Hepatocyte (in vitro differentiated cells): ENCODE measurements around the gene PLXNA3. TPM values are rescaled to one million over a fixed set of nuclear protein-coding genes. Genes with fewer than 3 reads are reported as not detected.

Source experiments
- DNase-seq: peaks from one replicate; pipeline ENCODE4 v3.0.0-alpha.2; 2016; ENCODE audit warnings: low spot score
- H2AFZ ChIP-seq: fragments of 200-600 bp; sonication (generic); 2 replicates; pipeline ENCODE4 v1.6.0; 2016; ENCODE audit warnings: antibody characterized with exemption, mild to moderate bottlenecking
- H3K27ac ChIP-seq: fragments of 200-600 bp; sonication (generic); 2 replicates; pipeline ENCODE4 v1.5.1; 2016; ENCODE audit warnings: mild to moderate bottlenecking
- H3K27me3 ChIP-seq: fragments of 200-600 bp; sonication (generic); 2 replicates; pipeline ENCODE4 v1.6.1; 2016
- H3K36me3 ChIP-seq: fragments of 200-600 bp; sonication (generic); replicated peaks from 2 replicates; pipeline ENCODE4 v1.5.1; 2016; ENCODE audit warnings: low read depth; ENCODE audit not compliant: insufficient read depth
- H3K4me1 ChIP-seq: fragments of 200-600 bp; sonication (generic); 2 replicates; pipeline ENCODE4 v1.5.1; 2016; ENCODE audit warnings: mild to moderate bottlenecking, moderate library complexity; ENCODE audit not compliant: insufficient read depth
- H3K4me2 ChIP-seq: fragments of 200-600 bp; sonication (generic); 2 replicates; pipeline ENCODE4 v1.6.0; 2016
- H3K4me3 ChIP-seq: fragments of 200-600 bp; sonication (generic); 2 replicates; pipeline ENCODE4 v1.5.1; 2016; ENCODE audit warnings: mild to moderate bottlenecking
- H3K79me2 ChIP-seq: fragments of 200-600 bp; sonication (generic); 2 replicates; pipeline ENCODE4 v1.6.0; 2017; ENCODE audit warnings: mild to moderate bottlenecking
- H3K9me2 ChIP-seq: fragments of 200-600 bp; sonication (generic); replicated peaks from 2 replicates; pipeline ENCODE4 v1.6.0; 2017; ENCODE audit warnings: mild to moderate bottlenecking; ENCODE audit not compliant: insufficient read depth
- H3K9me3 ChIP-seq: fragments of 200-600 bp; sonication (generic); 2 replicates; pipeline ENCODE4 v1.5.1; 2016; ENCODE audit warnings: low read depth, mild to moderate bottlenecking
- H4K20me1 ChIP-seq: fragments of 200-600 bp; sonication (generic); 2 replicates; pipeline ENCODE4 v1.6.0; 2016; ENCODE audit warnings: mild to moderate bottlenecking; ENCODE audit not compliant: insufficient read depth, poor library complexity, severe bottlenecking
- EZH2 ChIP-seq: fragments of 200-600 bp; sonication (generic); IDR thresholded peaks from 2 replicates; pipeline ENCODE4 v1.6.1; 2016; ENCODE audit warnings: antibody characterized with exemption, mild to moderate bottlenecking, borderline replicate concordance
- EZH2phosphoT487 ChIP-seq: fragments of 200-600 bp; sonication (generic); IDR thresholded peaks from one replicate; pipeline ENCODE4 v1.6.1; 2018; ENCODE audit warnings: antibody characterized with exemption, mild to moderate bottlenecking, low read depth, moderate library complexity; ENCODE audit not compliant: unreplicated experiment, severe bottlenecking
- WGBS: methylation state at CpG from one replicate; pipeline ENCODE4 v1.1.6; 2016; ENCODE audit warnings: low lambda C conversion rate; ENCODE audit errors: missing lambda C conversion rate; 5-methylcytosine and 5-hydroxymethylcytosine counted together
- polyA plus RNA-seq: library from polyadenylated mRNA; unstranded; fragments of >200 nt; fragmentation: Nextera tagmentation; extraction: Ambion mirVana; gene quantifications from 2 replicates; pipeline ENCODE4 v1.2.1, GENCODE V29; 2016
- total RNA-seq: library from RNA; depleted of rRNA; stranded (reverse); fragments of >200 nt; gene quantifications from 2 replicates; pipeline ENCODE4 v1.2.3, GENCODE V29; 2014
- TF ChIP-seq, protein P1 (sequence below): fragments of 200-600 bp; sonication (generic); IDR thresholded peaks from 2 replicates; pipeline ENCODE4 v1.5.1; 2016; ENCODE audit warnings: antibody characterized with exemption, mild to moderate bottlenecking; ENCODE audit not compliant: poor library complexity

PLXNA3 gene
- total and polyA plus RNA-seq, 2 experiments from 2014 or later: 14.1 to 28.7 TPM

GRCh38 chrX:154441984-154442707, 15.9 kb upstream of the PLXNA3 start:
- H3K36me3 ChIP-seq: no peaks in the 10 kb centered on the region
- peaks cover 3% of the 10 kb centered on the region for H4K20me1 ChIP-seq
- H3K4me1 ChIP-seq: no peaks in the 10 kb centered on the region
- TF ChIP-seq EZH2 (no peak), EZH2phosphoT487 (no peak)
- TF ChIP-seq, protein P1, sequence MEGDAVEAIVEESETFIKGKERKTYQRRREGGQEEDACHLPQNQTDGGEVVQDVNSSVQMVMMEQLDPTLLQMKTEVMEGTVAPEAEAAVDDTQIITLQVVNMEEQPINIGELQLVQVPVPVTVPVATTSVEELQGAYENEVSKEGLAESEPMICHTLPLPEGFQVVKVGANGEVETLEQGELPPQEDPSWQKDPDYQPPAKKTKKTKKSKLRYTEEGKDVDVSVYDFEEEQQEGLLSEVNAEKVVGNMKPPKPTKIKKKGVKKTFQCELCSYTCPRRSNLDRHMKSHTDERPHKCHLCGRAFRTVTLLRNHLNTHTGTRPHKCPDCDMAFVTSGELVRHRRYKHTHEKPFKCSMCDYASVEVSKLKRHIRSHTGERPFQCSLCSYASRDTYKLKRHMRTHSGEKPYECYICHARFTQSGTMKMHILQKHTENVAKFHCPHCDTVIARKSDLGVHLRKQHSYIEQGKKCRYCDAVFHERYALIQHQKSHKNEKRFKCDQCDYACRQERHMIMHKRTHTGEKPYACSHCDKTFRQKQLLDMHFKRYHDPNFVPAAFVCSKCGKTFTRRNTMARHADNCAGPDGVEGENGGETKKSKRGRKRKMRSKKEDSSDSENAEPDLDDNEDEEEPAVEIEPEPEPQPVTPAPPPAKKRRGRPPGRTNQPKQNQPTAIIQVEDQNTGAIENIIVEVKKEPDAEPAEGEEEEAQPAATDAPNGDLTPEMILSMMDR: no peak
- H3K79me2 ChIP-seq: peaks cover 40% of the 10 kb centered on the region
- no peak overlapping the region for H3K4me2 ChIP-seq
- H3K27me3 ChIP-seq: no peaks in the 10 kb centered on the region
- H3K9me2 ChIP-seq: no peaks in the 10 kb centered on the region
- H3K9me3 ChIP-seq: no peaks in the 10 kb centered on the region
- no peak overlapping the region for H2AFZ ChIP-seq
- WGBS: 84% methylated on average over 21 of the region's 21 CpGs
- H3K4me3 ChIP-seq: no peak overlapping the region
- H3K27ac ChIP-seq: no peak overlapping the region
- DNase-seq: no peak

GRCh38 chrX:154443479-154443910, 14.6 kb upstream of the PLXNA3 start:
- Histone ChIP-seq H3K4me2 (peak overlapping the region; percentile 87), H4K20me1 (peaks cover 3% of the 10 kb centered on the region), H2AFZ (no peak overlapping the region), H3K9me3 (no peaks in the 10 kb centered on the region), H3K4me3 (no peak overlapping the region), H3K4me1 (no peaks in the 10 kb centered on the region), H3K79me2 (peaks cover 27% of the 10 kb centered on the region), H3K27me3 (no peaks in the 10 kb centered on the region), H3K36me3 (no peaks in the 10 kb centered on the region), H3K27ac (peak overlapping the region; percentile 88), H3K9me2 (no peaks in the 10 kb centered on the region)
- WGBS: 56% methylated on average over 7 of the region's 10 CpGs
- no peak for DNase-seq
- TF ChIP-seq EZH2phosphoT487: no peak
- no peak for TF ChIP-seq EZH2
- TF ChIP-seq, protein P1: no peak

DNA sequence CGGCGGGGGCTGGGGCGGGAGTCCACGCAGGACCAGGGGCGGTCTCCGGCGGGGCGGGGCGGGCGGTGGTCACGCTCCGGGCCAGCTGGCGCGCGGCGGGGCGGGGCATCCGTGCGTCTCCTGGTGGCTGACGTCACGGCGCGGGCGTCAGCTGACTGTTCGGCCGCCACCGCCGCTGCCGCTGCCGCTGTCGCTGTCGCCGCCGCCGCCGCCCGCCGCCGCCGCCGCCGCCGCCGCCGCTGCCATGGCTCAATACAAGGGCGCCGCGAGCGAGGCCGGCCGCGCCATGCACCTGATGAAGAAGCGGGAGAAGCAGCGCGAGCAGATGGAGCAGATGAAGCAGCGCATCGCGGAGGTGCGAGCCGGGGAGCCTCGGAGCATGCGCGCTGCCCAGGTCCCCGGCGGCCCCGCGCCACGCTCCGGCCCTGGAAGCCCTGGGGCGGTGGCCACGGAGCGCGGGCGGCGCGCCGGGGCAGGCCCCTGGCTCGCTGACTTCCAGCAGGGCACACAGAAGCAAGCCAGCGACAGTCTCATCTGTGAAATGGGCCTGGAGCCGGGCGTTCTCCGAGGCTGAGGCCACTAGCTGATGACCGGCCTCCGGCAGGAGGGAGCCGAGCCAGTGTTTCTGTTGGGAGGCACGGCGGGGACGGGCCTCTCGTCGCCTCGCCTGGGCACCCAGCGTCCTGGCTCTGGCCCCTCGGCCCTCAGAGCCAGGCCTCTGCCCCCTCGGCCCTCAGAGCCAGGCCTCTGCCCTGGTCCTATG, 13.9 kb upstream of the PLXNA3 start, which contains the start of gene FAM50A:
Gene FAM50A, plus strand, starts transcription at position 150 of the 763 bp plus-strand sequence. Its CDS starts 95 bp downstream, at position 245.
- Histone ChIP-seq H3K9me3 (no peaks in the 10 kb centered on the region), H3K27ac (peak within 1 kb of the TSS; percentile 88), H2AFZ (no peak within 1 kb of the TSS), H3K79me2 (peaks cover 20% of the 10 kb centered on the region), H4K20me1 (peaks cover 3% of the 10 kb centered on the region), H3K36me3 (no peaks in the 10 kb centered on the region), H3K4me1 (no peaks in the 10 kb centered on the region), H3K27me3 (no peaks in the 10 kb centered on the region), H3K9me2 (no peaks in the 10 kb centered on the region), H3K4me3 (peak within 1 kb of the TSS; percentile 36), H3K4me2 (peak within 1 kb of the TSS; percentile 87)
- TF ChIP-seq, protein P1: no peak
- TF ChIP-seq EZH2 (no peak), EZH2phosphoT487 (no peak)
- peak; percentile 89 for DNase-seq
- WGBS: 34% methylated on average over 37 of the region's 94 CpGs
